Skeletal muscle cell (primary cell): Measurements from ENCODE around the gene KRTAP4-16.
"Not testable (repeated sequence)": the region's sequence is repeated elsewhere in the genome, so short reads cannot be mapped to it uniquely, and the experiment has no call there.

Source experiments
- DNase-seq: peaks from one replicate; pipeline ENCODE4 v3.0.0-alpha.2; 2010; ENCODE audit warnings: low read depth
- H3K4me3 ChIP-seq: 2 replicates; pipeline ENCODE4 v1.5.1; 2011; ENCODE audit warnings: low read depth, mild to moderate bottlenecking, control low read depth, low read length, moderate library complexity

Gene KRTAP4-16

GRCh38 chr17:41083427-41083826 is 18.6 kb downstream of the KRTAP4-16 start:
- not testable (repeated sequence) for H3K4me3 ChIP-seq, DNase-seq

DNA sequence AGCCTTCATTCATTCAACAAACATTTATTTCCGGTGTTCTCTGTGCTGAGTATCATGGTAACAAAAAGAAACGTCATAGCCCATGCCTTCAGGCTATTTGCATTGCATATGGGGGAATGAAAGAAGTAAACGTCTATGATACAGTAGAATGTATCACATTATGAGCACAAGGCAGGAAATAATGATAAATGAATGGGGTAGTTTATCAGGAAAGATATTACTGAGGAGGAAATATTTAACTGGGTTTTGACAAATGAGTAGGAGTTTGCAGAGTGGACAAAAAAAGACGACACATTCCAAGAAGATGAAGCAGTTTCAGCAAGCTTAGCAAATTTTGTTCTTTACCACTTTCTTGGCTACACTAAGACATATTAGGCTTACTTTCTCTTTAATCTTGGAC is 19.4 kb downstream of the KRTAP4-16 start:
- DNase-seq = no peak
- no peak overlapping the region for H3K4me3 ChIP-seq

DNA sequence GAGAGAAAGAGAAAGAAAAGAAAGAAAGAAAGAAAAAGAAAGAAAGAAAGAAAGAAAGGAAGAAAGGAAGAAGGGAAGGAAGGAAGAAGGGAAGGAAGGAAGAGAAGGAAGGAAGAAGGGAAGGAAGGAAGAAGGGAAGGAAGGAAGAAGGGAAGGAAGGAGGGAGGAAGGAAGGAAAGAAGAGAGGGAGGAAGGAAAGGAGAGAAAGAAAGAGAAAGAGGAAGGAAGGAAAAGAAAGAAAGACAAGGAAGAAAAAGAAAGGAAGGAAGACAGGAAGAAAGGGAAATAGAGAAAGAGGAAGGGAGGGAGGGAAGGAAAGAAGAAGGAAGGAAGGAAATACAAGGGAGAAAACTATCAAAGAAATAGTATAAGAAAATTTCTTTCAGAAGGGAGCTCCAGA is 25.2 kb downstream of the KRTAP4-16 start:
- no peak for DNase-seq
- H3K4me3 ChIP-seq = no peak overlapping the region

- H3K4me3 ChIP-seq = no peak overlapping the region
- no peak for DNase-seq
Observed at GRCh38 chr17:41073676-41074075, 28.3 kb downstream of the KRTAP4-16 start.

- no peak overlapping the region for H3K4me3 ChIP-seq
- DNase-seq = peak; percentile 64
Observed at GRCh38 chr17:41071606-41072360, 30.2 kb downstream of the KRTAP4-16 start.

DNA sequence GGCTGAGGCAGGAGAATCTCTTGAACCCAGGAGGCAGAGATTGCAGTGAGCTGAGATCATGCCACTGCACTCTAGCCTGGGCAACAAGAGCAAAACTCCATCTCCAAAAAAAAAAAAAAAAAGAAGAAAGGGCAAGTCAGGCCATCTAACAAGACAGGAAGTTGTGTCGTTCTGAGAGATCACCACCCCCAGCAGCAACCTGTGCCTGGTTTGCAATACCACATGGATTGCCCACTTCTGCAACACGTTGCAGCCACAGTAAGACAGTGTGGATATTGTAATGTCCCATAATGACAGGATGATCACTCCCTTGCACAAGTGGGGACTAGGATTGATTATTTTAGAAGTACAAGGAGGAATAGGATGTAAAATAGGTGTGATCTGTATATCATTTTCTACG is 33.0 kb downstream of the KRTAP4-16 start:
- no peak overlapping the region for H3K4me3 ChIP-seq
- no peak for DNase-seq

DNA sequence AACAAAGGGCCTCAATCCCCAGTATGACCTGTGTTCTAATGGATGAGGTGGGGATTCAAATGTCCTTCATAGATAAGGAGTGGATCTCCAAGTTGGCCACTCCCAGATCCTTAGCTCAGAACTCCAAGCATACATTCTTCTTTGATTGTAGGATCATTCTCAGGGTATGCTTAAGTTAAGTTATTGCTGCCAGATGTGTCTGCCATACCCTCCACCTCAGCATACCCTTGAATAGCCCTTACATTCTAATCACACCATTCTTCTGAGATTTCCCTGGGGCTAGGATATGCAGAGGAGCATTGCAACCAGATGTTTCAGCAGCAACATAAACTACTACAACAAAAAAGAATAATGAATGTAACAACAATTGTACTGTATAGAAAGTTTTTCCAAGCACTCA is 34.7 kb downstream of the KRTAP4-16 start:
- no peak overlapping the region for H3K4me3 ChIP-seq
- DNase-seq = no peak

GRCh38 chr17:41065829-41066624 is 36.0 kb downstream of the KRTAP4-16 start, which contains the start of gene KRTAP2-4:
TSS of gene KRTAP2-4 (minus strand) at chr17:41065879. CDS start at chr17:41065845, 34 bp downstream.
- peak; percentile 71 for DNase-seq
- H3K4me3 ChIP-seq = no peak within 1 kb of the TSS

DNA sequence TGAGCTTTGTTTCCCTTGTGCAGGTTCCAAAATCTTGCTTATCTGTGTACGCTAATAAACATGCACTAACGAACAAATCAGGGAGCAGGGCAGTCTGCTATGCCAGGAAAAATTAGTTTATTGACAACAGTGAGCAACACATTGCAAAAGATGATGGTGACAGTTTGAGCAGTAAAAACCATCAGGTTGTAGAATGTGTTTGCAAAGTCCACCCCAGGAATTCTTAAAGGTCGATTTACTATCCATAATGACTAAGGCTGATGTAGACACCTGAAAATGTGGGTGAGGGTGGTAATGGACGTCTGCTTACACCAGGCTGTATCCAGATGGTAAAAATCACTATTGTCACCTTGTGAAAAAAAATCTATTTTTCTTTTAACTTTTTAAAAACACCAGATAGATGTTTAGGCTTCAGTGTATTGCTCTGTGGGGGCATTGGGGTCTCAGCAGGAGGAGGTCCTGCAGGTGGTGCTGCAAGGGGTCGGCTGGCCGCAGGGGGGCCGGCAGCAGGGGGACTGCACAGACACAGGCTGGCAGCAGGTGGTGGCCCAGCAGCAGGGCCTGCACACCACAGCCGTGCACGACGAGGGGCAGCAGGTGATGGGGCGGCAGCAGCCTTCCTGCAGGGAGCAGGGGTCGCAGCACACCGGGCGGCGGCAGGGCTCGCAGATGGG is 36.9 kb downstream of the KRTAP4-16 start:
- not testable (repeated sequence) for H3K4me3 ChIP-seq, DNase-seq

- no peak for DNase-seq
- H3K4me3 ChIP-seq = no peak overlapping the region
Observed at GRCh38 chr17:41064301-41064700, 37.7 kb downstream of the KRTAP4-16 start.

GRCh38 chr17:41063449-41063848 is 38.6 kb downstream of the KRTAP4-16 start:
- DNase-seq = no peak
- H3K4me3 ChIP-seq = no peak overlapping the region

- peak; percentile 82 for DNase-seq
Observed at GRCh38 chr17:41061964-41062363, 40.0 kb downstream of the KRTAP4-16 start.

GRCh38 chr17:41060052-41060604 is 41.9 kb downstream of the KRTAP4-16 start, which contains the start of gene KRTAP2-3:
TSS of gene KRTAP2-3 (minus strand) at chr17:41060114. CDS start at chr17:41060050, 64 bp downstream.
- H3K4me3 ChIP-seq = no peak within 1 kb of the TSS
- peak; percentile 78 for DNase-seq

More at GRCh38 chr17:41061964-41062363, 40.0 kb downstream of the KRTAP4-16 start:
- no peak overlapping the region for H3K4me3 ChIP-seq

GRCh38 chr17:41059276-41060051 is 42.5 kb downstream of the KRTAP4-16 start:
- peak; percentile 66 for DNase-seq

GRCh38 chr17:41058741-41059140 is 43.3 kb downstream of the KRTAP4-16 start:
- no peak overlapping the region for H3K4me3 ChIP-seq
- DNase-seq = no peak

More at GRCh38 chr17:41059276-41060051, 42.5 kb downstream of the KRTAP4-16 start:
- H3K4me3 ChIP-seq = not testable (repeated sequence)

DNA sequence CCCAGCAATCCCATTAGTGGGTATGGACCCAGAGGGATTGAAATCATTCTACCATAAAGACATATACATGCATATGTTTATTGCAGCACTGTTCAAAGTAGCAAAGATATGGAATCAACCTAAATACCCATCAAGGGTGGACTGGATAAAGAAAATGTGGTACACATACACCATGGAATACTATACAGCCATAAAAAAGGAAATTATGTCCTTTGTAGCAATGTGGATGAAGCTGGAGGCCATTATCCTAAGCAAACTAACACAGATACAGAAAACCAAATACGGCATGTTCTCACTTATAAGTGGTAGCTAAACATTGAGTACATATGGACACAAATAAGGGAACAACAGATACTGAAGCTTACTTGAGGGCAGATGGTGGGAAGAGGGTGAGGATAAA is 44.5 kb downstream of the KRTAP4-16 start:
- no peak overlapping the region for H3K4me3 ChIP-seq

GRCh38 chr17:41055130-41055529 is 46.9 kb downstream of the KRTAP4-16 start, which contains the start of gene KRTAP2-2:
TSS of gene KRTAP2-2 (minus strand) at chr17:41055230. CDS start at chr17:41055211, 19 bp downstream.
- H3K4me3 ChIP-seq, DNase-seq: not testable (repeated sequence)

More for the DNA sequence above, 44.5 kb downstream of the KRTAP4-16 start:
- no peak for DNase-seq

DNA sequence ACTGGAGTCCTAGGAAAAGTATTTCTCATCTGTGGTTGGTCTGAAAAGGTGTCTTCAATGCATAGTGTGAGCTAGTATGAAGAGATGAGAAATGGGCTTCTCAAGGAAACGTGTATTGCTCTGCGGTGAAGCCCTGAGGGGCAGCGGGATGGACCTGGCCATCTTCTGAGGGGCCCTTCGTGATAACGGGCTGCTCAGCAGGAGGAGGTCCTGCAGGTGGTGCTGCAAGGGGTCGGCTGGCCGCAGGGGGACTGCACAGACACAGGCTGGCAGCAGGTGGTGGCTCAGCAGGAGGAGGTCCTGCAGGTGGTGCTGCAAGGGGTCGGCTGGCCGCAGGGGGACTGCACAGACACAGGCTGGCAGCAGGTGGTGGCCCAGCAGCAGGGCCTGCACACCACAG is 47.5 kb downstream of the KRTAP4-16 start:
- not testable (repeated sequence) for H3K4me3 ChIP-seq, DNase-seq

- H3K4me3 ChIP-seq = no peak overlapping the region
- no peak for DNase-seq
Observed at GRCh38 chr17:41054025-41054424, 48.0 kb downstream of the KRTAP4-16 start.
